Astrocyte of the spinal cord (primary cell): ENCODE data around the gene UBXN2A.

ENCODE experiments used
- DNase-seq: peaks from one replicate; pipeline ENCODE4 v3.0.0; 2011; ENCODE audit warnings: low read depth, low spot score
- H3K4me3 ChIP-seq: 2 replicates; pipeline ENCODE4 v1.5.1; 2011; ENCODE audit warnings: low read depth, mild to moderate bottlenecking, low read length, moderate library complexity
- CTCF ChIP-seq: IDR thresholded peaks from 2 replicates; pipeline ENCODE4 v1.5.1; 2012; ENCODE audit warnings: low read depth, mild to moderate bottlenecking, low read length, inconsistent platforms
- in situ Hi-C: cut with HindIII; loops from 2 replicates; pipeline ENCODE4 v1.10.0; 2017; ENCODE audit warnings: low sequenced_read_pairs

UBXN2A gene

GRCh38 chr2:23954325-23955014 lies 14.2 kb downstream of the UBXN2A start:
- no peak for DNase-seq
- TF ChIP-seq CTCF: no peak
- in situ Hi-C loops: no loop called here
- H3K4me3 ChIP-seq: no peak overlapping the region

- H3K4me3 ChIP-seq: no peak overlapping the region
- in situ Hi-C loops: no loop called here
- DNase-seq: no peak
- no peak for TF ChIP-seq CTCF
Observed at GRCh38 chr2:23967846-23968245, 27.6 kb downstream of the UBXN2A start.

GRCh38 chr2:23976883-23977282 lies 36.6 kb downstream of the UBXN2A start:
- no peak for TF ChIP-seq CTCF
- in situ Hi-C loops: no loop called here
- no peak overlapping the region for H3K4me3 ChIP-seq
- no peak for DNase-seq

GRCh38 chr2:23988371-23988770 lies 48.1 kb downstream of the UBXN2A start:
- TF ChIP-seq CTCF: peak; percentile 19
- H3K4me3 ChIP-seq: no peak overlapping the region
- in situ Hi-C loops: no loop called here
- DNase-seq: no peak

GRCh38 chr2:23992931-23993330 lies 52.7 kb downstream of the UBXN2A start:
- in situ Hi-C loops: no loop called here
- H3K4me3 ChIP-seq: no peak overlapping the region
- TF ChIP-seq CTCF: no peak
- no peak for DNase-seq

GRCh38 chr2:23993736-23994269 lies 53.5 kb downstream of the UBXN2A start:
- no peak for DNase-seq
- in situ Hi-C loops: no loop called here
- no peak for TF ChIP-seq CTCF
- no peak overlapping the region for H3K4me3 ChIP-seq
